ENCODE data around the gene CHGA.

DNA sequence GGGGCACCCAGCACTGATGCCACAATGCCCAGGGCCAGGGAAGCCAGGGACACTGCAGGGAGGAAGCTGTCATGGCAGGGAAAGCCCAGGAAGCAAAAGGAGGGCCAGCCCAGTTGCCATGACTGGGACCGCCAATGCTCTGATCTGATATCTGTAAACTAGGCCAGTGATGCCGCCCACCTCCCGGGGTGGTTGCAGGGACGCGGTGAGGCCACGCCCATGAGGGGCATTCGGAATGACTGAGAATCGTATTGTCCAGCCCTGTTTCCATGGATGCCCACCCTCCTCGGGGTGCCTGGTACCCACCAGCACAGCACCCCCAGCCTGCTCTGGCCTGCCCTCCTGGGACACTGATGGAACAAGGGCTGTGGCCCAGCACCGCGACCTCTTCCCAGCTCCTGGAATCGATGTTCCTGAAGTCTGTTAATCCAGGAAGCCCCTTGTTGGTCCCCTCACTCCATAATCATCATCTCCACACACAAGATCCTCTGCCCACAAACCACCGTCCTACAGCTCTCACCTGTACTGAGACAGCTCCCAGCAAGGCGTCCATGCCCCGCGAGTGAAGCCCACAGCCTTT is 48.7 kb downstream of the CHGA start:
- no peak for TF ChIP-seq POLR2AphosphoS5 (IDR thresholded peaks at IDR 0.05)
- TF ChIP-seq, protein P1, sequence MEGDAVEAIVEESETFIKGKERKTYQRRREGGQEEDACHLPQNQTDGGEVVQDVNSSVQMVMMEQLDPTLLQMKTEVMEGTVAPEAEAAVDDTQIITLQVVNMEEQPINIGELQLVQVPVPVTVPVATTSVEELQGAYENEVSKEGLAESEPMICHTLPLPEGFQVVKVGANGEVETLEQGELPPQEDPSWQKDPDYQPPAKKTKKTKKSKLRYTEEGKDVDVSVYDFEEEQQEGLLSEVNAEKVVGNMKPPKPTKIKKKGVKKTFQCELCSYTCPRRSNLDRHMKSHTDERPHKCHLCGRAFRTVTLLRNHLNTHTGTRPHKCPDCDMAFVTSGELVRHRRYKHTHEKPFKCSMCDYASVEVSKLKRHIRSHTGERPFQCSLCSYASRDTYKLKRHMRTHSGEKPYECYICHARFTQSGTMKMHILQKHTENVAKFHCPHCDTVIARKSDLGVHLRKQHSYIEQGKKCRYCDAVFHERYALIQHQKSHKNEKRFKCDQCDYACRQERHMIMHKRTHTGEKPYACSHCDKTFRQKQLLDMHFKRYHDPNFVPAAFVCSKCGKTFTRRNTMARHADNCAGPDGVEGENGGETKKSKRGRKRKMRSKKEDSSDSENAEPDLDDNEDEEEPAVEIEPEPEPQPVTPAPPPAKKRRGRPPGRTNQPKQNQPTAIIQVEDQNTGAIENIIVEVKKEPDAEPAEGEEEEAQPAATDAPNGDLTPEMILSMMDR (IDR thresholded peaks at IDR 0.05), result no peak

Data from breast epithelium (tissue), 3 donors.